HG02884 (cell line): ENCODE results near the gene GNA15.
"Not testable (repeated sequence)": the region's sequence is repeated elsewhere in the genome, so short reads cannot be mapped to it uniquely, and the experiment has no call there.

Experiments used
- ATAC-seq: cut with Tn5 transposase; IDR thresholded peaks from one replicate; pipeline ENCODE4 v1.9.1; 2021; ENCODE audit warnings: mild to moderate bottlenecking, moderate library complexity; ENCODE audit not compliant: unreplicated experiment

GNA15 gene

GRCh38 chr19:3171894-3172672, 36.2 kb downstream of the GNA15 start:
- ATAC-seq: no peak

- ATAC-seq: not testable (repeated sequence)
Observed at GRCh38 chr19:3172673-3173000, 36.8 kb downstream of the GNA15 start.

GRCh38 chr19:3175781-3176714, 40.2 kb downstream of the GNA15 start:
- no peak for ATAC-seq

DNA sequence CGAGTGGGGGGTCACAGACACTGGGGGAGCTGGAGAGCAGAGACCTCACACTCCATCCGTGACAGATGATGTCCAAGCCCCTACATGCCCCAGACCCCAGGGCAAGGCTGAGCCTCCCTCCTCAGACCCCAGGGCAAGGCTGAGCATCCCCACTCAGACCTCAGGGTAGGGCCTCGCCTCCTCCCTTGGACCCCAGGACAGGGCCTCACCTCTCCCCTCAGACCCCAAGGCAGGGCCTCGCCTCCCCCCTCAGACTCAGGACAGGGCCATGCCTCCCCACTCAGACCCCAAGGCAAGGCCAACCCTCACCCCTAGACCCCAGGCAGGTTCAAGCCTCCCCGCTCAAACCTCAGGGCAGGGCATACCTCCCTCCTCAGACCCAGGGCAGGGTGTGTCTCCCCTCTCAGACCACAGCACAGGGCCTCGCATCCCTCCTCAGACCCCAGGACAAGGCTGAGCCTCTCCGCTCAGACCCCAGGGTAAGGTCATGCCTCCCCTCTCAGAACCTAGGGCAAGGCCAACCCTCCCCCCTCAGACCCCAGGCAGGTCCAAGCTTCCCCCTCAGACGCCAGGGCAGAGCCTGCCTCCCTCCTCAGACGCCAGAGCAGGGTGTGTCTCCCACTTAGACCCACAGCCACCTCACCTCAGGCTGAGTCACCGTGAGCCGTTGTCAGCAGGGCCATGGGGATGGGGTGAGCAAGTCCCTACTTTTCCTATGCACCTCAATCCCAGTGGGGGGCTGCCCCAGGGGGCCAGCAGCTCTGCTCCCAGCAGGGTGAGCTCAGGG, 41.1 kb downstream of the GNA15 start:
- ATAC-seq: no peak

DNA sequence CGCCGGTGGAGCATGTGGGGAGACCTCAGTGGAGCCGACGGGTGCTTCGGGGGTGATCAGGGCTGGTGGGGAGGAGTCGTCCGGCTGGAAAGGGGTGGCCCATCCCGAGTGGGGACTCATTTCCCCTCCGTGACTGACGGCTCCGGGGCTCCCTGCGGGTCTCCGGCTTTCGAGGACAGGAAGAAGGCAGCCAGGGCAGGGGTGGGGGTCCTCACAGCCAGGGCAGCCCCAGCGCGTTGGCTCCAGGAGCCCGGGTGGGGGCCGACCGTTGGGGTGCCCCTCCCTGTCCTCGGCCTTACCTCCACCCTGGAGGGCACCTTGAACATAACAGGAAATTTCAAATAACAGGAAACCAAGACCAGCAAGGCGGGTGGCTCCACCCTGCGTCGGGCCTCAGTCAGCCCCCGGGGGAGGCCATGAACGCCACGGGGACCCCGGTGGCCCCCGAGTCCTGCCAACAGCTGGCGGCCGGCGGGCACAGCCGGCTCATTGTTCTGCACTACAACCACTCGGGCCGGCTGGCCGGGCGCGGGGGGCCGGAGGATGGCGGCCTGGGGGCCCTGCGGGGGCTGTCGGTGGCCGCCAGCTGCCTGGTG, 42.6 kb downstream of the GNA15 start, which contains the start of gene S1PR4:
TSS of gene S1PR4 (plus strand) at position 393 of the 596 bp plus-strand sequence. CDS start at position 417, 24 bp downstream.
- ATAC-seq: no peak

- ATAC-seq: no peak
Observed at GRCh38 chr19:3178973-3179738, 43.3 kb downstream of the GNA15 start.

DNA sequence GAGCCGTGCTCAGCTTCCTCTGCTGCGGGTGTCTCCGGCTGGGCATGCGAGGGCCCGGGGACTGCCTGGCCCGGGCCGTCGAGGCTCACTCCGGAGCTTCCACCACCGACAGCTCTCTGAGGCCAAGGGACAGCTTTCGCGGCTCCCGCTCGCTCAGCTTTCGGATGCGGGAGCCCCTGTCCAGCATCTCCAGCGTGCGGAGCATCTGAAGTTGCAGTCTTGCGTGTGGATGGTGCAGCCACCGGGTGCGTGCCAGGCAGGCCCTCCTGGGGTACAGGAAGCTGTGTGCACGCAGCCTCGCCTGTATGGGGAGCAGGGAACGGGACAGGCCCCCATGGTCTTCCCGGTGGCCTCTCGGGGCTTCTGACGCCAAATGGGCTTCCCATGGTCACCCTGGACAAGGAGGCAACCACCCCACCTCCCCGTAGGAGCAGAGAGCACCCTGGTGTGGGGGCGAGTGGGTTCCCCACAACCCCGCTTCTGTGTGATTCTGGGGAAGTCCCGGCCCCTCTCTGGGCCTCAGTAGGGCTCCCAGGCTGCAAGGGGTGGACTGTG, 44.0 kb downstream of the GNA15 start:
- ATAC-seq: no peak

DNA sequence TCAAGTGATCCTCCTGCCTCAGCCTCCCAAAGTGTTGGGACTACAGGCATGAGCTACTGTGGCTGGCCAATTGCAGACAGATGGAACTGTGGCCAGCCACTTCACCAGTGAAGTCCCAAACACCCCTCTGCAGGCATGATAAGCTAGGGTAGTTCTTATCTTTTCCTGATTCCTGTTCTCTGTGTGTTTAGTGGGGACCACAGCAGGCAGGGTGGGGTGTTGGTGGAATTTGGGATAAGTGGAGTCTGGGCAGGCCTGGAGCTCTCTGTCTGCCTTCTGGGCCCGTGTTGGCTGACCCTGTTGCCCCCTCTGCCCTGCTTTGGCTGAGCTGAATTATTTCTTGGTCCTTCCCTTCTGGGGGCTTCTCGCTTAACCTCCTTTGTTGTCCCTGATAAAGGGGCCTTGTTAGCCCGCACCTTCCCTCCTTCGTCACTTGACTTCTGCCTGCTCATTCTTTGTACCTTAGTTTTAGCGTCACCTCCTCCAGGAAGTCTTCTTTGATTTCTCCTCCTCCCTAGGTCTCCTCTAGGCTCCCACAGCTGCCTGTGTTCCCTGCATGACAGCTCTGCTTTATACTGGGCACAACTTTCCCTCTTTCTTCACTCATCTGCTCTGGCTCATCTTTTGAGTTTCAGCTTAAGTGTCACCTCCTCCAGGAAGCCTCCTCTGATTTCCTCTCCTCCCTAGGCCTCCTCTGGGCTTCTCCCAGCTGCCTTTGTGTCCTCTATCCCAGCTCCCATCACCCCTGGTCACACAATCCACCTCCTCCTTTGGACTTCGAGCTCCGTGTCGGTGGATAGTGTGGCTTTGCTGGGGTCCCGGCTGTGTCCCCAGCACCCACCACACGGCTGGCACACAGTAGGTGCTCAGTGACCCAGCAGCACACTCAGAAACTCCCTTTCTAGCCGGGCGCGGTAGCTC, 48.1 kb downstream of the GNA15 start:
- no peak for ATAC-seq

- ATAC-seq: peak; percentile 20
Observed at GRCh38 chr19:3184847-3185460, 49.1 kb downstream of the GNA15 start.

DNA sequence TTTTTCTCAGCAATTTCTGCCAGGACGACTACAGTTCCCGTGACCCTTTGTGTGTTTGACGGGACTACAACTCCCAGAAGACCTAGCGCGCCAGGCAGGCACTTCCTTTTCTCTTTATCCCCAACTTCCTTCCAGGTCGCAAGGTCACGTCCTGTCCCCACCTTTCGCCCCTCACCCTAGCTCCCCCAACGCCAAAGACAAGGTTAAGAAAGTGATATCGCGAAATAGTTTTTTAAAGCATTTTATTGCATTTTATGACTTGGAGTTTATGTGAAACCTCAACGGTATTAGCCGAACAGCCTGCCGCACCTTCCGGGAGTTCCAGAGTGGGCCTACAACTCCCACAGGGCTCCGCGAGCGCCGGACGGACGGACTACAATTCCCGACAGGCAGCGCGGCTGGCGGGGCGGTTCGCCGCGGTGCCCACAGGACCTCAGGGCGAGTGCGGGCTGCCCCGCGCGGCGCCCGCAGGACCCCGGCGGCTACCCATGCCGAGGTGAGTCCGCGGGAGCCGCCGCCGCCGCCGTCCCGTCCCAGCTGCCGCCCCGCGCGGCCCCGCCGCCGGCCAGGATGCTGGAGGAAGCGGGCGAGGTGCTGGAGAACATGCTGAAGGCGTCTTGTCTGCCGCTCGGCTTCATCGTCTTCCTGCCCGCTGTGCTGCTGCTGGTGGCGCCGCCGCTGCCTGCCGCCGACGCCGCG, 49.8 kb downstream of the GNA15 start, which contains the start of gene NCLN:
TSS of gene NCLN (plus strand) at position 470 of the 699 bp plus-strand sequence. CDS start at position 571, 101 bp downstream.
- ATAC-seq: peak; percentile 71

DNA sequence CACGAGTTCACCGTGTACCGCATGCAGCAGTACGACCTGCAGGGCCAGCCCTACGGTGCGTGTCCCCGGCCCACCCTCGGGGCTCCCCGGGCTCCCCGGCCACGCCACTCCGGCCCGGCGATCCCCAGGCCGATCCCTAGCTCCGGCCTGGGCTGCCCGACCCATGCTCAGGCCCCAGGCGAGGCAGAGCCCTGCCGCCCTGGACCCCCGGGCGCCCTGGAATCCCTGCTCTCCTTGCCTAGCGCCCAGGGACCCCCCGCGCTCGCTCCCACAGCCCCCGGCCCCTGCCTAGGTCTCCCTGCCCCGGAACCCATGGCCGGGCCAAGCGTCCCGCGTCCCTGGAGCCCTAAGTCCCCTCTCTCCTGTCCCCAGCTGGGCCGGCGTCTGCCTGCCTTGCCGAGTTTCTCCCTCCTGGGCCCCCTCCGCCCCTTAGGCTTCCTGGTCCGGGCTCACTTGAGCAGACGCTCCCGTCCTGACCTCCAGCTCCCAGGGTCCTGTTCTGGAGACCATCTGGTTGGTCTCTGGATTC, 50.4 kb downstream of the GNA15 start:
- no peak for ATAC-seq

DNA sequence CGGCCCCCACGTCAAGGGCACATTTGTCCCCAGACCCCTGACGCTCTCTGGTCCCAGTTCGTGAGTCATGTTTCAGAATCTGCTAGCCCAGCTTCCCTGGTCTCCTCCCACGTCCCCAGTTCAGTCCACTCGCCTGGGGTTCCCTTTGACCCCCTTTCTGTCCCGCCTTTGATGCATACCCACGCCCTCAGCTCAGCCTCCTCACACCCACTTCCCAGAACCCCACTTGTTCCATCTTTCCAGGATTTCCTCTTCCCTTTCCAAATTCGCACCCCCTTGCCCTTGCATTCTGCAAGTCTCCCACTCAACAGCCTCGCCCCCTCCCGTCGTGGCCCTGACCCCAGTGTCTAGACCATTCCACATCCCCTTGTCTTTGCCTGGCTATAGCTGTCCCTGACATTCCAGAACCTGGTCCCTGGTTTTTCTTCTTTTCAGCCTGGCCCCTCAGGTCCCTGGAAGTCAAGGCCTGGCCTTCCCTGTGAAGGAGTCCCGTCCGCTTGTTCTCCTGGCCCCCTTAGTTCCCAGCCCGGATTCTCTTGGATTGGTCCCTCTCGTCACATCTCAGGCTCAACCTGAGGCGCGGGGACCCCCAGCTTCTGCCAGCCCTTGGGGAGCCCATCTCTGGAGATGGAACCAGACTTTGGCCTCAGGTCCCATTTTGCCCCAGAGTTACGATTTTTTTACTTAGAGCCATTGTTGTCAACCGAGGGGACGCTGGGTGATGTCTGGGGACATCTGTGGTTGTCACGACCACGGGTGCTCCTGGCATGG, 51.2 kb downstream of the GNA15 start:
- ATAC-seq: no peak

DNA sequence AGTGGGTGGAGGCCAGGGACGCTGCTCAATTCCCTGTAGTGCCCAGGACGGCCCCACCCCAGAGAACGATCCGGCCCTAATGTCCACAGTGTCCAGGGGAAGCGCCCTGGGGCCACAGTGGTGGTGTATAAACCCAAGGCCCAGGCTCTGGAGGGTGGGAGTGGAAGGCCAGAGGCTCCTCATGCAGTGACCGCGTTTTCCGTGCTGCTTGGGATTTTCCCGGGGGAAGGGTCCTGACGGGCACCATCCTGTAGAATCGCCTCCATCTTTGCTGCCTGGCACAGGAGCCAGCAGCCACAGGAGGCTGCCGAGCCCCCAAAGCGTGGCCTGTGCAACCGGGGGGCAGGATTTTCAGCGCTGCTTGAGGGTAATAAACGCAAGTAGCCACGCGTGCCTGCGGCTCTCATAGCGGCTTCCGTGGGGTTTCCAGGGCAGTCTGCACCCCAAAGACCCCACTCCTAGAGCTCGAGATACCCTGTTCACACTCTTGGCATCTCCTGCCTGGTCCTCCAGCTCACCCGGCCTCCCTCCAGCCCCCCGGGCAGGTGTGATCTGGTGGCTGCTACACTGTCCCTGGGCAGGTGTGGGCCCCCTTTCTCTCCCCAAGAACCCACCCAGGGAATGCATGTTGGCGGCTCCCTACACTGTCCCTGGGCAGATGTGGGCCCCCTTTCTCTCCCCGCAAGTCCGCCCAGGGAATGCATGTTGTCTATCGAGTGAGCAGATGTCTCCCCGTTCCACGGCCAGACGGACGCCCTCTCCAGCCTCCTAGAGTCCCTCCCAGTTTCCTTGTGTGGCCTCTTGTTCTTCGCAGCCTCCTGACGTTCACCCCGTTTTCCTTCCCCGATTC, 52.1 kb downstream of the GNA15 start:
- no peak for ATAC-seq

DNA sequence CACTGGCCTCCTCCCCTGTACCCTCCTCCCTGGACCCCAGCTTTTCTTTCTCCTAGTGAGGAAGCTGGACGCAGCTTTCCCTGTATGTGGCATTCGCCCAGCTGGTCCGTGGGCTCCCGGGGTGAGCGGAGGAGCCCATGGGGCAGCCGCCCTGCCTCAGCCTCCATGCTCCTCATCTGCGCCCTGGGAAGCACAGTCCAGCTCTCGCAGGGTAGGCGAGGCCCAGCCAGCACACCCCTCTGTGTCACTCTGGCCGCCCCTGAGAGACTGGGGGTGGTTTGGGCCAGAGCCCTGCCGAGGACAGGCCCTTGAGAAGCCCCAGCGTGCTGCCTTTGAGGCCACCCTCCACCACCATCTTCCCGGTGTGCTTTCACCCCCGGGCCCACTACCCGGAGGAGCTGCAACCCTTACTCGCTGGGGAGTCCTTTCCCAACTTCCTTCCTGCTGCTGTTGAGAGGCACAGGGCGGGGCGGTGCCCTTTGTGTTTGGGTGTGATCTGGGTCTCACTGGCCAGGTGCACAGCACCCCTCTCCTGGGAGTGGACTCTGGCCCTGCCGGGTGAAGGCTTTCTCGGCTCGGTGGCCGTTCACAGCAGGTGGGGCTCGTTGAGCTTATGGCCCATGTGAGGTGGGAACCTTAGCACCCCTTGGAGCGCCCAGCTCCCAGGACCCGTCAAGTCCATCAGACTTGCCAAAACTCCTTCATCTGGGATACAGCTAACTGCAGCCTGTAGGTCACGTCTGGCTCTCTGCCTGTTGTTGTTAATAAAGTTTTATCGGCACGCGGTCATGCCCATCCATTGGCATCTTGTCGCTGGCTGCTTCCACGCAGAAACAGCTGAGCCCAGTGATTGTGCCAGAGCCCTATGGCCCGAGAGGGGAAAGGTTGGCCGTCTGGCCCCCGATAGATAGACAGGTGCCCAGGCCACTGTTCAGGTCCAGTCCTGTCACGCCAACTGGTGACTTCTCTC, 53.1 kb downstream of the GNA15 start:
- no peak for ATAC-seq
